Midbrain (tissue), 1 donor: ENCODE results near the gene BACH1.

Source experiments
- DNase-seq: peaks from one replicate; lab custom pipeline; 2025; lab: John Stamatoyannopoulos, UW

BACH1 gene

DNA sequence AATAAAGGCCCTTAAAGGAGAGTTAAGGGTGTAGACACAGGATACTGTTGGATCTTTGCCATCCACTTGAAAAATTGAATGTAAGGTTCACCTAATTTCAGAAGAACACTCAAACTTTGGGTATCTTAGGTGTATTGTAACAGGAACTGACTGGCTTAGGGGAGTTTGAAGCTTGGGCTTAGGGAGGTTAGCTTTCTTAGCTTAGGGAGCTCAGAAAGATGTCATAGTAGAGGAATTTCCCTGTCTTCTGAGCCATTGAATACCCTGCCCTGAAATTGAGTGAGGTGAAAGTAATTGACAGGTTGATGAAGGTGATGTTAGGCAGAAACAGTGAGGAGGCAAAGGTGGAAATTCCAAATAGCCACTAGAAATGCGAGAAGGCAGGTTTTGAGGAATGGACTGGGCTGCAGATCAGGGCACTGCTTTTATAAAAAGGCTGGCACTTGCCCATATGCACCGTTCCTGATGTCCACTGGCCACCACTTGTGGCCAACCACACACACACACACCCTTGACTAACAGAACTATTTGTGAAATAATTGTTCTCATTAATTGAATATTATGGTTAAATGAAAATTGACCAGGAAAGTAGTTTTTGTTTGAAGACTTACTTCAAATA, 16.5 kb downstream of the BACH1 start:
- no peak for DNase-seq

DNA sequence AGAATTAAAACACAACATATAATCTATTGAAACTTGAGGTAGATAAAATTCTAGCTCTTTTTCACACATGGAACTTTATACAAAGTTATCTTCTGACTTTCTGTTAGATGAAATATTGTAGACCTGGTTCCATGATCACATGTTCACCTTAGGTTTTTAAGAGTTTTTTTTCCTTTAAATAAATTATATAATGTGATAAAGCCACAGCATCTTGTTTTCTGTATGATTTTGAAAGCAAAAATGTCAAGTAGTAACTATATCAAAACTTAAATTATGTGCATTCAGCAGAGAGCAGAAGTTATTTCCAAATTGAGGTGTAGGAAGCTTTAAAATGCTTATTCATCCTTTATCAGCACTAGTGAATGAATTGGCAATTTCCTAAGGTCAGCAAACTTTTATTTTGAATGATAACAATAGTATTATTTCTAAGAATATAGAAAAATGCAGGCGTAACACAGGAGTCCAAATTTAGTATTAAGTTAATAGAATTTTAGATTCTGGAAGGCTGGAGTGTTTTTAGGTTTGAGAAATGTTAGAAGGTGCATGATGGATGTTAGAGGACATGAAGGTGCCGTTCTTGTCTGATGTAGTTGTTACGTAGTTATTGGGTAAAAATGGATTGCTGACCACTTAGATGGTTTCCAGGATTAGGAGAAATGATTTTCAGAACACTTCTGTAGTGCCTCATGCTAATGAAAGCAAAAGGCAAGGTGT, 17.5 kb downstream of the BACH1 start:
- no peak for DNase-seq

DNA sequence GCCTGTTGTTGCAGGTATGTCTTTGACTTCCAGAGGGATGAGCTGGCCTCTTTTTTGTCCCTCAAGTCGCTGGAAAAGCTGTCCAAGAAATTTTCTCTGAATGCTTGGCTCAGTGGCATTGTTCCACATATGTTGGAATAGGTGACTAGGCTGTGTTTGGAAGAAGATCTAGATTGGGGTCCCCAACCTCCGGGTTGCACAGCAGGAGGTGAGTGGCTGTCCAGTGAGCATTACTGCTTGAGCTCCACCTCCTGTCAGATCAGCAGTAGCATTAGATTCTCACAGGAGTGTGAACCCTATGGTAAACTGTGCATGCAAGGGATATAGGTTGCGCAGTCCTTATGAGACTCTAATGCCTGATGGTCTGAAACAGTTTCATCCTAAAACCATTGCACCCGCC, 18.1 kb downstream of the BACH1 start:
- no peak for DNase-seq

DNA sequence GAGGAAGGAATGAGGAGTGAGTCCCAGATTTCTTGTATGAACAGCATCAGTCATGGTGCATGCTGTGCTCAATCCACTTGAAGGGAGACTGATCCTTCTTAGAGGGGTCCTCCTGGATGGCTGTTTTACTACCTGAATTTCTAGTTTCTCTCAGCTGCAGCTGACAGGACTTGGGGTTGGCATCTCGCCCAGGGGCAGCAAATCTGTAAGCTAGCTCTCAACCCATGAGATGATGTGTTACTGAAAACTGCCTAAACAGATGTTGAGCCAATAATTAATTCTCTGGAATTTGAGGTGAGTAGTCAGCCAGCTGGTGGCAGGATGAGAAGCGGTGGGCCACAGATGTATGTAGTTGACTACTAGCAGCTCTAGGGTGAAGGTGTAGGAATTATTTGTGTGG, 19.6 kb downstream of the BACH1 start:
- no peak for DNase-seq

DNA sequence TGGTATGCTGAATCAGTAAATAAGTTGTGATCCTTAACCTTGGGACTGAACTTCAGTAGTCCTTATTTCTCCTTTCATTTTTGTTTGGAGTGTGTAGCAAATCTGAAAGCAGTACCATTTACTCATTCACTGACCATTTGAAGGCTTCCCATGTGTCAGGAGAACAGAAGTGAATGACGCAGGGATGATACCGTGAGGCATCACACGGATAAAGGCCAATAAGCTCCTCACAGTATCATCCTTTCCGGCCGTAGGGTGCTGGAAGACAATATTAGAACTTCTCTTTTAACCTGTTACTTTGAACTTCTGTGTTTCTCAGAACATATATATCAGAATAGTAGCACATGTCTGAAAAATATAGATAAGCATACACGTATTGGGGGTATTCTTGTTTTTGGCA, 21.3 kb downstream of the BACH1 start:
- no peak for DNase-seq

DNA sequence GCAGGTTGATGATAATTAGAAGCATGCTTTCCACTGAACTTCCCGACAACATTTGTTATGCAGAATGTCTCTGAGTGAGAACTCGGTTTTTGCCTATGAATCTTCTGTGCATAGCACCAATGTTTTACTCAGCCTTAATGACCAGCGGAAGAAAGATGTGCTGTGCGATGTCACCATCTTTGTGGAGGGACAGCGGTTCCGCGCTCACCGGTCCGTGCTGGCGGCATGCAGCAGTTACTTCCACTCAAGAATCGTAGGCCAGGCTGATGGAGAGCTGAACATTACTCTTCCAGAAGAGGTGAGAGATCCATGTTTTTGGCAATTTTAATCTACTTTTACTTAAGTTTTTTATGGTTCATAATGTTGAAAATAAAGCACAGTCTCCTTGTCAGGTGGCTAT, 22.5 kb downstream of the BACH1 start:
- DNase-seq: no peak

DNA sequence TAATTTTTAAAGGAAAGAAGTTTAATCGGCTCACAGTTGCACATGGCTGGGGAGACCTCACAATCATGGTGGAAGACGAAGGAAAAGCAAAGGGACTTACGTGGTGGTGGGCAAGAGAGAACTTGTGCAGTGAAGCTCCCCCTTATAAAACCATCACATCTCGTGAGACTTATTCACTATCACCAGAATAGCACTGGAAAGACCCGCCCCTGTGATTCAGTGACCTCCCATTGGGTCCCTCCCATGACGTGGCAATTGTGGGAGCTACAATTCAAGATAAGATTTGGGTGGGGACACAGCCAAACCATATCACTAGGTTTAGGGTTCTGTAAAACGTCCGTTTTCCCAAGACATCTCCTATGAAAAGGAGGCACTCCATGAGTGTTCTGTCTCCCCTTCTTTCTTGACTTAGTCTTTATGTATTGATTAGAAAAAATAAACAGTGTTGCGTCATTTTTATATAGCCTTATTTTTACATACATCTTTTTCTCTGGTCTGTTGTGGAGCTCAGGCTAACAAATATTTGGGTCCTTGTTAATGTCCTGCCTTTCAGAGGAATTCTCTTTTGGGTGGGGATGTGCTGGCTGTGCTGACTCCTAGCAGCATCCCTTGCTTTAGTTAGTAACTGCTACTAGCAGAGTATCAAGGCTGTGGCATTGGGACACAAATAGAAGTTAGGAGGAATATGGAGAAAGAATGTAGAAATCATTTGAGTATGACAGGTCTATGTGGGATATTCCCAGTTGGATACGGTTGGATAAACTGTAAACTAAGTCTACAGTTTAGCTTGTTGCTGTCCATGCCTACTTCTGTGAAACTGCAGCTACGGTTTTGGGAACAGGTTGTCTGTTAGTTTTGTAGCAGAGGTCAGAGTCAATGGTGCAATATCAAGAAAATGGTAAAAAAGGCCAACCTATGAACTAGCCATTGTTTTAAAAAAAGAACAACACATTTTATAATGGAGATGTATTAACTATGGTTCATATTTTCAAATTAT, 23.5 kb downstream of the BACH1 start:
- DNase-seq: no peak

DNA sequence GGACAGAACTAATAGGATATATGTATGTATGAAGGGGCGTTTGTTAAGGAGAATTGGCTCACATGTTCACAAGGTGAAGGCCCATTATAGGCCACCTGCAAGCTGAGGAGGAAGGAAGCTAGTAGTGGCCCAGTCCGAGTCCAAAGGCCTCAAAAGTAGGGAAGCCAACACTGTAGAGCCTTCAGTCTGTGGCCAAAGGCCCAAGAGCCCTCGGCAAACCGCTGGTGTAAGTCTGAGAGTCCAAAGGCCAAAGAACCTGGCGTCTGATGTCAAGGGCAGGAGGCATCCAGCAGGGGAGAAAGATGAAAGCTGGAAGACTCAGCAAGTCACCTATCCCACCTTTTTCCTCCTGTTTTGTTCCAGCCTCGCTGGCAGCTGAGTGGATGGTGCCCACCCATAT, 24.5 kb downstream of the BACH1 start:
- DNase-seq: no peak

DNA sequence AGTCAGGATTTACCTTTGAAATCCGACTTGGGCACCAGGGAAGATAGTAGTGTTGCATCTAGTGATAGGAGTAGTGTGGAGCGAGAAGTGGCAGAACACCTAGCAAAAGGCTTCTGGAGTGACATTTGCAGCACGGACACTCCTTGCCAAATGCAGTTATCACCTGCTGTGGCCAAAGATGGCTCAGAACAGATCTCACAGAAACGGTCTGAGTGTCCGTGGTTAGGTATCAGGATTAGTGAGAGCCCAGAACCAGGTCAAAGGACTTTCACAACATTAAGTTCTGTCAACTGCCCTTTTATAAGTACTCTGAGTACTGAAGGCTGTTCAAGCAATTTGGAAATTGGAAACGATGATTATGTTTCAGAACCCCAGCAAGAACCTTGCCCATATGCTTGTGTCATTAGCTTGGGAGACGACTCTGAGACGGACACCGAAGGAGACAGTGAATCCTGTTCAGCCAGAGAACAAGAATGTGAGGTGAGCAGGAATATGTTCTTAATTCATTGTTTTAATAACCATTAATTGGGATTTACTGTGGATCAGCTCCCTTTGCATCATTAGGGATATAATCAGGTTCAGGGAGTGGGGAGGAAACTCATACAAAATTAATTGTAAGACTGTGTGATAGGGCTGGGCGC, 28.3 kb downstream of the BACH1 start:
- no peak for DNase-seq

DNA sequence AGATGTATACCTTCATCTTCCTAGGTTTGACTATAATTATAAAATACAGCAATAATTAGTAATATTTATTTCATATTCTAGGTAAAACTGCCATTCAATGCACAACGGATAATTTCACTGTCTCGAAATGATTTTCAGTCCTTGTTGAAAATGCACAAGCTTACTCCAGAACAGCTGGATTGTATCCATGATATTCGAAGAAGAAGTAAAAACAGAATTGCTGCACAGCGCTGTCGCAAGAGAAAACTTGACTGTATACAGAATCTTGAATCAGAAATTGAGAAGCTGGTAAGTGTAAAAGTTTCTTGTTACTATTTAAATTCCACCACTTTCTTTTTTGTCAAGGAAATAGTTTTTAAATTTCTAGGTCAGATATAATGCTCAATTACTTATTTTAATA, 30.7 kb downstream of the BACH1 start:
- DNase-seq: no peak

DNA sequence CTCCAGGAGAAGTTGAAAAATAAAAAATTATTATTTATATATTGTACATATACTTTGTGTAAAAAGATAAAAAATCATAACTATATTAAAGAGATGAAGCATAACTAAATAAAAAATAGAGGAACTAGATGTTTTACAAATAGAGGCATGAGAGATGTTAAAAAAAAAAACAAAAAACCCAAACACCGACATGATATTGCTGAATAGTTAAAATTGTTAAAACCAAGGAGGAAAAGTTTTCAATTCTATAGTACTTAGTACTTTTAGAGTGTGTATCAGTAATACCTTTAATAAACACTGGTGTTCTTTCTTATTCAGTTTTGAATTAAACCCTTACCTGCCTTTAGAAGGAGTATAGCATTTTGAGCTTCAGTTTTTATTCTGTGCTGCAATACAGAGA, 32.1 kb downstream of the BACH1 start:
- no peak for DNase-seq

DNA sequence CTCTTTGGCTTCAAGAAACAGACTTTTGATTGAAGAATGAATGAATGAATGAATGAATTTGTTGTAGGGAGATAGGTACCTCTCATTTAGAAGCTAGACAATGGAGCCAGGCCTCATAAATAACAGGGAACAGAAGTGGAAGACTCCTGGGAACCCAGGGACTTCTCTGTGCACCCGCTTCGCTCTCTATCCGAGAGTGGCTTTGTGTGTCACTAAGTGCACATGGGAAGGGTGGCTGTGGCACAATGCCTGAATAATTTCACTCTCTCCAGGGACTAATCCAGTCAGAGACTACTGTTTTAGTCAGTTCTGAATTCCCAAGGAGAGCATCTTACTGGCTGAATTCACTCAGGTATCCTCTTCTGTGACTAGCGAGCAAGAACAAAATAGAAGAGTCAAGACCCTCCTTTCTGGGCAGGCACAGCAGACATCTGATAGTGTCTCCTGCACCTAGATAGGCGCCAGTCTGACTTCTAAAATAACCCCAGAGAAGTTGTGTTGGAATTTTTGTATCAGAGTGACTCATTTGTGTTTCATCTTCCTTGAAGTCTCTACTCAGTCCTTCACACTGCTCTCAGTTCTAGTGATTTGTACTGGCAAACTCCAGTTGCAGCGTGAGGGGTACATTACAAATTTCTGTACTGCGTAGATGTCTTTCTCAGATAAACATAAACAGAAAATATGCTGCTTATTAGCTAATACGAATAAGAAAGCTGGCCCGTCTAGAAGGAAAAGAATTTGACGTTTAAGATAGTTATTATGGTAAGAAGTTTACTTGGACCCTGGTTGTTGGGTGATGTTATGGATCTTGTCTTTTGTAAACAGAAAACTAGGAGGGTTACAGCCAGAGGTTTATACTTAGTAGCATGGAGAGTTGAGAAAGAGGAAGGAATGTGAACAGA, 34.0 kb downstream of the BACH1 start:
- DNase-seq: no peak

DNA sequence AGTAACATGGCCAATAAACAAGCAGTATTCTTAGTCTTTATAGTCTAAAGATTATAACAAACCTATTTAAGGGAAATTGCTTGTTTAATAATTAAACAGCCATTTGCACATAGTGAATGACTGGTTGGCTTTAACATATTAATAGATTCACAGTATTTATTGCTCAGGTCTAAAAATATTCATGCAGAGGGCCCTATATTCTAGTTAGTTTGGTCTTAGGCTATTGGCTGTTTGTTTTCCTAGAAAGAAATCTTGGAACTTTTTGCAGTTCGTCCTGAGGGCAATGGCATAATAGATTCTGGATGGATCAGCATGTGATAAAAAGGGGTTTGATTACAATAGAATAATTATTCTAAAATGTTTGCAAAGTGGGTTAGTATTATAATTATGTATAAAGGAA, 34.7 kb downstream of the BACH1 start:
- no peak for DNase-seq

DNA sequence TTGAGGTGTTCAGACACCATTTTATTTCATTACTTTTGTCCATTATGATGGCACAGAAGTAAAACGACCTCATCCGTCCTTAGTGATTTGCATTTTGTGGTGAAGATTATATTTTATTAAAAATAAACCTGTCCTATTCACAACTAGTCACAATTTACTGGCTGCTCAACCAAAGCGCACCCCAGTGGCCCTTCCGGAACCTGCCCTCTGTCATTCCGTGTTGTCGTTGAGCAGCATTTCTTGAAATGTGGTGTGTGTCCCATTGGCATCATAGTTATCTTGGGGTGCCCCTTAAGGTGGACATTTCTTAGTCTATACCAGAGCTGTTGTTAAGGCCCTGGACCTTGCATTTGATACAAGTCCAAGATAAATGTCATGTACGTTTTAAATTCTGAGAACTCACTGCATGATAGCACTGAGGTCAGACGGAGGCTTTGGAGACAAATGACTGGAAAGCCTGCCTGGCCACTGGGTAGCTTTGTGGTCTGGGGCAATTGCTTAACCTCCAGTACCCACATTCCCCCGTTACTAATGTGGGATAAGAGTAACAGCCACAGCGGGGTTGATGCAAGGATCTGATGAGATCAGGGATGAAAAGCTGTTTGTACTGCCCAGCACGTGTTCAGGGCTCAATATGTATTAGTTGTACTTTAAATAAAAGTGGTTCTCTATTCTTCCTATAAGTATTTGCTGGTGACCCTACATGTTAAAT, 36.2 kb downstream of the BACH1 start:
- no peak for DNase-seq

DNA sequence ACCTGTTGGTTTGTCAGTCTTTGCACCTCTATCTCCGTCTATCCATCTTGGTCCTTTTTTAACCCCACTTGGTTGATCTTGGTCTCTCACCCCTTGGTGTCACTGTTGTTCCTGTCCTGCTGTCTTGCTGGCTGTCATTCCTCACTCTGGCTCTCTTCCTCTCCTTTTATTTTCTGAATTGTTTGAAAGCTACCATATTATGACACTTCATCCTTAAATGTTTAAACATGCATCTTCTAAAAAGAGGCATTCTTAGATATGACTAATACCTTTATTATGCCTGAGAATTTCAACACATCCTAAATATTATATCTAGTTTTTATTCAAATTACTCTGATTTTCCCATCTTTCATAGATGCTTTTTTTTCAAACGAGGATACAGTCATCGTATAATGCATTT, 37.0 kb downstream of the BACH1 start:
- DNase-seq: no peak

DNA sequence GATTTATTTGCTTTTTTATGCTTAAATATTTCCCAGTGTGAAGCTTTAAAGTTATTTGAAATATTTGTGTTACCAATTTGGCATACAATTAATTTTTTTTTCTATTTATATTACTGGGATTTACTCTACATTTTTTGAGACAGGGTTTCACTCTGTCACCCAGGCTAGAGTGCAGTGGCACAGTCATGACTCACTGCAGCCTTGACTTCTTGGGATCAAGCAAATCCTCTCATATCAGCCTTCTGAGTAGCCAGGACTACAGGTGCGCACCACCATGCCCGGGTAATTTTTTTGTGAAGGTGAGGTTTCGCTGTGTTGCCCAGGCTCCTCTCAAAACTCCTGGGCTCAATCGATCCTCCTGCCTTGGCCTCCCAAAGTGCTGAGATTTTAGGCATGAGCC, 39.5 kb downstream of the BACH1 start:
- DNase-seq: no peak

DNA sequence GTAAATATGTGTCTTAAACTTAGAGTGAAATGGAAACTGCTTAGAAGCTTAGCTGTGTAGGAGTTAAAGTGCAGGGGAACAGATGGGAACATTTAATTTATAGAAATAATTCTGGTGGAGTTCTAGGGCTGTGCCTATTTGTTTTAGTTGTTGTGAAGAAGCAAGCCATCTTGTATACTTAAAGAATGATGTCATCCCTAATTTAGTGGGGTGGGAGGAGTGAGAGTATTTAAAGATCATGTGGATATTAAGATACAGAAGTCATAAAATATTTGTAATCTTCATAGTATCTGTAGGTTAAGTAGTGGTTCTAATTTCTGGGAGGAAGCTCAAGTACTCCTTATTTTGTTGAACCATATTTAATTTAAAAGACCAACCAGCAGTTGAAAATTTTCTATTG, 41.5 kb downstream of the BACH1 start:
- no peak for DNase-seq

DNA sequence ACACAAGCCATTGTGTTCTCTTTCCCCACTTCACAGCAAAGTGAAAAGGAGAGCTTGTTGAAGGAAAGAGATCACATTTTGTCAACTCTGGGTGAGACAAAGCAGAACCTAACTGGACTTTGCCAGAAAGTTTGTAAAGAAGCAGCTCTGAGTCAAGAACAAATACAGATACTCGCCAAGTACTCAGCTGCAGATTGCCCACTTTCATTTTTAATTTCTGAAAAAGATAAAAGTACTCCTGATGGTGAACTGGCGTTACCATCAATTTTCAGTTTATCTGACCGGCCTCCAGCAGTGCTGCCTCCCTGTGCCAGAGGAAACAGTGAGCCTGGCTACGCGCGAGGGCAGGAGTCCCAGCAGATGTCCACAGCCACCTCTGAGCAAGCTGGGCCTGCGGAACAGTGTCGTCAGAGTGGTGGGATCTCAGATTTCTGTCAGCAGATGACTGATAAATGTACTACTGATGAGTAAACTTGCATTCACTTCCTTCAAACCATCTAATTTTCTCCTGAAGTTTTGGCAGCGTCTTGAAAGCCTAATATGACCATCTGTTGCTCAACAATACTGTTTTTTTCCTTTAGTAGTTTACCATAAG, 43.7 kb downstream of the BACH1 start:
- no peak for DNase-seq

DNA sequence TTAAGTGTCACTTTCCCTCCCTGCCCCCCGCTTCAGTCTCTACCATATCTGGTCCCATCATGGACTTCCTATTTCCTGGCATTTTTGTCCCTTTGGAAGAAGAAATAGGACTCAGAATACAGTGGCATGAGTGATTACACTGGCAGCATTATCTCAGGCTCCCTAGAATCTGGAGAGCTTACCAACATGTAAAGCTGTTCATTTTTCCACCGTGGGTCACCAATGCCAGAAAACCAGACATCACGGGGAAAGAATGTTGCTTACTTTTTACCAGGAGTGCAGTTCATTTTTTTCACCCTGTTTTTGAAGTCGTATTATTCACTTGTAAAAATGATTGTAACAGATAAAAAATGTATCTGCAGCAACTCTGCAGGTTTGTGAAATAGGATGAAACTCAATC, 44.8 kb downstream of the BACH1 start:
- DNase-seq: no peak

DNA sequence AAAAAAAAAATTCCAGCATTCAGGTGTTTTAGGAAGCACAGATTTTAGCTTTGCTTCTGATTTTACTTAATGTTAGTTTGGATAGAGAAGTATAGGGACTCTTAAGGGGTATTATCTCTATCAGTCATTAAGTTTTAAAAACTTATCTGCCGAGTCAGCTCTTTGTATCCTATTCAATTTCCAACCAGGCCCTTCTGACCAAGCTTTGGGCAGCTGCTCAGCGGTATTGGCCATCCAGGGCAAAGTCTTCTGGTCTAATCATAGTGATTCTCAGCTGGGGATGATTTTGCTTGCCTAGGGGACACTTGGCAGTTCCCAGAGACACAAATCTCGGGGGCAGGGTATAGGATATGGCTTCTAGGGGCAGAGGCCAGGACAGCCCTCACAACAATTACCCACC, 47.6 kb downstream of the BACH1 start:
- no peak for DNase-seq
